Omental fat pad (tissue), 4 donors: ENCODE measurements around the gene NAA16. TPM values are rescaled to one million over a fixed set of nuclear protein-coding genes. Genes with fewer than 3 reads are reported as not detected.
"Not testable (repeated sequence)": the region's sequence is repeated elsewhere in the genome, so short reads cannot be mapped to it uniquely, and the experiment has no call there.

ENCODE experiments used
- ATAC-seq: fragments of 150-250 bp; one replicate; pipeline ENCODE4 v1.9.1; 2016; ENCODE audit warnings: mild to moderate bottlenecking, moderate library complexity; ENCODE audit not compliant: low FRiP score
- DNase-seq: peaks from one replicate; pipeline ENCODE4 v3.0.0-alpha.2; 2019; ENCODE audit warnings: low spot score
- total RNA-seq, 4 donors: library from RNA; depleted of rRNA; stranded (reverse); fragments of >200 nt; gene quantifications; one replicate each; pipeline ENCODE4 v1.1.0, GENCODE V29; 2016
- TF ChIP-seq, protein P1 (sequence below), 3 donors: fragments of 450-650 bp; IDR thresholded peaks; one replicate each; pipeline ENCODE4 v1.5.1; 2016 to 2017; ENCODE audit warnings: antibody characterized with exemption in 3 of 3, mild to moderate bottlenecking in 3 of 3, moderate library complexity in 2 of 3

Gene NAA16
- total RNA-seq, 4 donors from 2014 or later: 8.9 to 20.7 (median 14.2) TPM

DNA sequence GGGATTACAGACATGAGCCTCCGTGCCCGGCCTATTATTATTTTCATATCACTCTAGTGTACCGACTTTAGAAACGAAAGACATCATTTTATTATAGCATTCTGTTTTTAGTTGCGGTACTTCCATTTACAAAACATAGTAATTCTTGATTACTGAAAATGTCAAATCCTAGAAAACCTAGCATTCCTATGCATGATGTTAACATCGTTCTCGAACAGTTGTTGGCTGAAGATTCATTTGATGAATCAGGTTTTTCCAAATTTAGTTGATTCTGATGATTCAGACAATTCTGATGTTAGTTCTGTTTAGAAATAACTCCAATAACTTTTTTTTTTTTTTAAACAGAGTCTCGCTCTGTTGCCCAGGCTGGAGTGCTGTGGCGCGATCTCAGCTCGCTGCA, 36.2 kb upstream of the NAA16 start:
- TF ChIP-seq, protein P1, sequence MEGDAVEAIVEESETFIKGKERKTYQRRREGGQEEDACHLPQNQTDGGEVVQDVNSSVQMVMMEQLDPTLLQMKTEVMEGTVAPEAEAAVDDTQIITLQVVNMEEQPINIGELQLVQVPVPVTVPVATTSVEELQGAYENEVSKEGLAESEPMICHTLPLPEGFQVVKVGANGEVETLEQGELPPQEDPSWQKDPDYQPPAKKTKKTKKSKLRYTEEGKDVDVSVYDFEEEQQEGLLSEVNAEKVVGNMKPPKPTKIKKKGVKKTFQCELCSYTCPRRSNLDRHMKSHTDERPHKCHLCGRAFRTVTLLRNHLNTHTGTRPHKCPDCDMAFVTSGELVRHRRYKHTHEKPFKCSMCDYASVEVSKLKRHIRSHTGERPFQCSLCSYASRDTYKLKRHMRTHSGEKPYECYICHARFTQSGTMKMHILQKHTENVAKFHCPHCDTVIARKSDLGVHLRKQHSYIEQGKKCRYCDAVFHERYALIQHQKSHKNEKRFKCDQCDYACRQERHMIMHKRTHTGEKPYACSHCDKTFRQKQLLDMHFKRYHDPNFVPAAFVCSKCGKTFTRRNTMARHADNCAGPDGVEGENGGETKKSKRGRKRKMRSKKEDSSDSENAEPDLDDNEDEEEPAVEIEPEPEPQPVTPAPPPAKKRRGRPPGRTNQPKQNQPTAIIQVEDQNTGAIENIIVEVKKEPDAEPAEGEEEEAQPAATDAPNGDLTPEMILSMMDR (IDR thresholded peaks at IDR 0.05): no peak
- no peak for DNase-seq
- ATAC-seq: no peak

DNA sequence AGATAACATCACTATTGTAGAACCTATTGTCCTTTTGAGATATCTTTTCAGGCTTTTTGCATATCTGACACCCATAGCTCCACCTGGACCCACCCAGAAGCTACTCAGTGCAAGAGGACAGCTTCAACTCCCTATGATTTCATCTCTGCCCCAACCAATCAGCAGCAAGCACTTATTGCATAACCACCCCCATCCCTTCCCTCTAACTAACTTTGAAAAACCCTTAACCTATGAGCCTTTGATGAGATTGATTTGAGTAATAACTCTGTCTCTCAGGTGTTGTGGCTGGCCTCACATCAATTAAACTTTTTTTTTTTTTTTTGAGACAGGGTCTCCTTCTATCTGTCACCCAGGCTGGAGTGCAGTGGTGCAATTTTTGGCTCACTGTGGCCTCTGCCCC, 34.2 kb upstream of the NAA16 start:
- DNase-seq (no peak), ATAC-seq (no peak)
- TF ChIP-seq, protein P1 (IDR thresholded peaks at IDR 0.05): no peak

DNA sequence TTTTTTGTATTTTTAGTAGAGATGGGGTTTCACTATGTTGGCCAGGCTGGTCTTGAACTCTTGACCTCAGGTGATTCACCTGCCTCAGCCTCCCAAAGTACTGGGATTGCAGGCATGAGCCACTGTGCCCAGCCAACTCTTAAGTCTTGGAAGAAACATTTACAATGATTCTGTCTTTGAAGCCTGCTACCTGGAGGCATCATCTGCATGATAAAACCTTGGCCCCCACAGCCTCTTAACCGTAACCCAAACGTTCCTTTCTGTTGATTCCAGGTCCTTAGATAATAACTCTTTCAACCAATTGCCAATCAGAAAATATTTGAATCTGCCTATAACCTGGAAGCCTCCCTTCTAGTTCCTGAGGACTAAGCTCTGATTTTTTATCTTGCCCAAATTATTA, 31.9 kb upstream of the NAA16 start:
- not testable (repeated sequence) for DNase-seq, ATAC-seq

DNA sequence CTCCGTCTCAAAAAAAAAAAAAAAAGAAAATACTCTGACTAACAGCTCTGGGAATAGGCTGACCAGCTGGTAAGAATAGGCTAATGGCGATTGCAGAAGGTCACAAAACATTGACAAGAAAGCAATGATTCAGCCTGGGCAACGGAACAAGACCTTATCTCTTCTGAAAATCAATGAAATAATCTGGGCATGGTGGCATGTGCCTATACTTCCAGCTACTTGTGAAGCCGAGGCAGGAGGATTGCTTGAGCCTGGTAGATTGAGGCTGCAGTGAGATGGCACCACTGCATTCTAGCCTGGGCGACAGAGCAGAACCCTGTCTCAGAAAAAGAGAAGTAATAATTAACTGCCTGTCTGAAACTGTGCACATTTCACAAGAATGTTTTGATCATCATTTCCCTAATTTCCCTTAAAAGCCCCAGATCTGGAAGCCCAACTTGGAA, 28.9 kb upstream of the NAA16 start:
- ATAC-seq (no peak), DNase-seq (no peak)
- TF ChIP-seq, protein P1 (IDR thresholded peaks at IDR 0.05): no peak

DNA sequence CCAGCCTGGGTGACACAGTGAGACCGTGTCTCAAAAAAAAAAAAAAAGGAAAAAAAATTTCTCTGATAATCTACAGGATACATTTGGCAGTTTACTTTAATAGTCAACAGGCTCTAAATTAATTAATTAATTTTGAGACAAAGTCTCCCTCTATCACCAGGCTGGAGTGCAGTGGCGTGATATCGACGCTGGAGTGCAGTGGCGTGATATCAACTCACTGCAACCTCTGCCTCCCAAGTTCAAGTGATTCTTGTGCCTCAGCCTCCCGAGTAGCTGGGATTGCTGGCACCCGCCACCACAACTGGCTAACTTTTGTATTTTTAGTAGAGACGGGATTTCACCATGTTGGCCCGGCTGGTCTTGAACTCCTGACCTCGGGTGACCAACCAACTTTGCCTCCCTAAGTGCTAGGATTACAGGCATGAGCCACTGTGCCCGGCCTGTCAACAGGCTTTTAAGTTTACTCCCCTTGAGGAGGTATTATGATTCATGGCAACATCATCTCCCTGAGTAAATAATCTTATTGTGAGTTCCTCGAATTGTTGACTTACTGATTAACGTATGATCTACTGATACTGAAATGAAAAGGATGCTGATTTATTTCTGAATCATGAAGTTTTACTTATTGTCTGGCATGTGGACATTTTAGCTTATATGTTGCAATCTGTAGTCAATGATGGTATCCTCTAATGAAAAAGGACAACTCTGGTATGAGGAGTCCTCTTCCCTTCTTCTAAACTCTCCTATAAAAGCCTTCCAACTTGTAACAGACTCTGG, 26.4 kb upstream of the NAA16 start:
- DNase-seq (no peak), ATAC-seq (no peak)
- TF ChIP-seq, protein P1 (IDR thresholded peaks at IDR 0.05): no peak

DNA sequence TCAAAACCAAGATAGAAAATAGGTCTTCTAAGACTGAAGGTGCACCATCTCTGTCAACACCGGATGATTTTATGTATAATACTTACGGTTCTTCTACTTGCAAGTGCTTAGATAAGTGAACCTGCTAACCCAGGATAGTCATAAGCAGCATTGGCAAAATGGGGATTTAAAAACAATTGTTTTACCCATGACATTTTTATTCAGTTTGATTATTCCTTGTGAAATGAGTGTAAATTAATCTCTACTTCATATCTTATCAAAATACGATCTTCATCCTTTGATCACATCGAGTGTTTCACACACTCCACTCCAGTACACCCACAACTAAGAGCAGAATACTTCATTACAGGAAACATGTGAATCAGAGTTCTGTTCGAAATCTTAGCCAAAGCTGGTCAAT, 24.7 kb upstream of the NAA16 start:
- TF ChIP-seq, protein P1 (IDR thresholded peaks at IDR 0.05): no peak
- ATAC-seq (no peak), DNase-seq (no peak)

DNA sequence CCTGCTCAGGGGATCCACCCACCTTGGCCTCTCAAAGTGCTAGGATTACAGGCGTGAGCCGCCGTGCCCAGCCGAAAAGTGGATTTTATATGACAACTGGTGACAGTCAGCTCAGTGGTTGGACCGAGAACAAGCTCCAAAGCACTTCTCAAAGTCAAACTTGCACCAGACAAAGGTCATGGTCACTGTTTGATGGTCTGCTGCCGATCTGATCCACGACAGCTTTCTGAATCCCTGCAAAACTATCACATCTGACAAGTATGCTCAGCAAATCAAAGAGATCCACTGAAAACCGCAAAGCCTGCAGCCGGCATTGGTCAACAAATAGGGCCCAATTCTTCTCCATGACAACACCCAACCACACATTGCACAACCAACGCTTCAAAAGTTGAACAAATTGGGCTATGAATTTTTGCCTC, 21.6 kb upstream of the NAA16 start:
- TF ChIP-seq, protein P1 (IDR thresholded peaks at IDR 0.05): no peak
- DNase-seq (no peak), ATAC-seq (no peak)
